Upper lobe of left lung (tissue), 4 donors: ENCODE results near the gene JARID2.

Experiments used
- CTCF ChIP-seq, 6 experiments: fragments of 450-650 bp in 4 of 6; fragments of 200-600 bp in 2 of 6; sonication (generic) in 2 of 6; IDR thresholded peaks; one replicate each; pipeline ENCODE4 v1.5.1; 2016 to 2019; ENCODE audit warnings: antibody characterized with exemption in 6 of 6
- POLR2A ChIP-seq, 4 donors: fragments of 450-650 bp; IDR thresholded peaks; one replicate each; pipeline ENCODE4 v1.5.1; 2016 to 2017; ENCODE audit warnings: antibody characterized with exemption in 4 of 4, mild to moderate bottlenecking in 2 of 4

DNA sequence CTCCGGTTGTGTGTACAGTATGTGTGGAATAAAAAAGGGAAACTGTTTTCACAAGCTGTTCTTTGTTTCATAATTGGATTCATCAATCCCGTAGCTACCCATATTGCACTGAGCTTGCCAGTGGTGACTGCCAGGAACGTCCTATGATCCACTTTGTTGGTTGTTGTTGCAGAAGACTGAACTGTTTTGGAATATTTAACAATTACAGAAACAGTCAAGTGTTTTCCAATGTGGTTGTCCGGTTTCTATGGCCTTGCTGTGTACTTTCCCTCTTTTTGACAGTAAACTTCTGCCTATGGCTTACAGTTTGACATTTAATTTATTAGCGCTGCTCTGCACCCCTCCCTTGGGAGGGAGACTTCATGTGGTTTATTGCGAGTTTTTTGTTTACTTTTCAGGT is 275.7 kb downstream of the JARID2 start:
- TF ChIP-seq POLR2A (IDR thresholded peaks at IDR 0.05): no peak
- TF ChIP-seq CTCF (IDR thresholded peaks at IDR 0.05): no peak
